ENCODE results near the gene POLR2F.

- peak; percentile 31 to 38 for TF ChIP-seq POLR2A (IDR thresholded peaks at IDR 0.05)
- TF ChIP-seq CTCF (IDR thresholded peaks at IDR 0.05) = no peak
These were observed at the start of gene POLR2F, which contains the start of gene C22orf23 for GRCh38 chr22:37953437-37954179.
